Measurements from ENCODE around the gene EHD2. TPM values are rescaled to one million over a fixed set of nuclear protein-coding genes. Genes with fewer than 3 reads are reported as not detected.
A peak's percentile ranks its signal among the peaks of the same experiment; 100 is the strongest.

EHD2 gene
- total and polyA plus RNA-seq, 2 of the 13 experiments (the other 11 are each of a cell fraction or from before 2014, with no cell fraction given) = 0.09 to 0.28 TPM

- TF ChIP-seq ZMYM3 (CRISPR knock-in tag; IDR thresholded peaks at IDR 0.05) = peak; percentile 53; the same call in 1 of the 2 replicates
- no peak for TF ChIP-seq ELF4 (CRISPR knock-in tag; IDR thresholded peaks at IDR 0.05; ENCODE audit: borderline replicate concordance)
- TF ChIP-seq ZNF7 (CRISPR knock-in tag; IDR thresholded peaks at IDR 0.05) = peak; percentile 97
- no peak for TF ChIP-seq GPBP1L1 (CRISPR knock-in tag; IDR thresholded peaks at IDR 0.05)
- 0 out of 2 replicates have a peak, but pooled peaks have one; percentile 58 for TF ChIP-seq ZNF446 (CRISPR knock-in tag; IDR thresholded peaks at IDR 0.05)
Observed at GRCh38 chr19:47711652-47712242, 1.5 kb upstream of the EHD2 start (continued).

GRCh38 chr19:47714339-47714738, 1.1 kb downstream of the EHD2 start:
- ChIA-PET POLR2A (no interaction called here), CTCF (ENCODE audit: low intra/inter-chr PET ratio, low total read pairs) (interaction anchor here (2.8 kb wide), 1 partner anchor 29 kb away, joined by 25 read pairs; no protein-coding TSS in a partner anchor)
- in situ Hi-C loops (cut with HindIII; ENCODE audit: extremely low pct_ligation_motif_present, low pct_unique_long_range_greater_than_20kb) = no loop called here
- Histone ChIP-seq H3K27ac (ENCODE audit: extremely low read length, insufficient read depth, low read length) (no peak overlapping the region), H3K9me3 (ENCODE audit: low read length) (peaks cover 6% of the 10 kb centered on the region; the same call in 1 of the 2 replicates), H3K36me3 (replicated peaks in 1 of 2; ENCODE audit: control insufficient read depth in 1 of 2, insufficient read depth in 2 of 2, low read length in 2 of 2) (no peaks in the 10 kb centered on the region), H4K20me1 (ENCODE audit: insufficient read depth, low read length) (no peaks in the 10 kb centered on the region), H2AFZ (ENCODE audit: low read length) (no peak overlapping the region), H3K27me3 (ENCODE audit: control insufficient read depth in 1 of 2, insufficient read depth in 2 of 2, low read length in 2 of 2) (peaks cover 0 to 13% of the 10 kb centered on the region in 2 experiments; a peak in 4 of 5 replicates), H3K4me1 (ENCODE audit: insufficient read depth, low read length) (peaks cover 38% of the 10 kb centered on the region), H3K4me2 (ENCODE audit: low read depth, low read length) (no peak overlapping the region), H3K4me3 (replicated peaks in 1 of 3; ENCODE audit: insufficient read depth in 1 of 3, low read depth in 2 of 3, low read length in 3 of 3) (no peak overlapping the region), H3K9ac (ENCODE audit: insufficient read depth, low read depth, low read length) (no peak overlapping the region), H3K79me2 (ENCODE audit: insufficient read depth, low read length) (no peaks in the 10 kb centered on the region)
- no peak for FAIRE-seq
- no peak for ATAC-seq
- BruUV-seq (replicated peaks) = no TSS peak
- no peak for DNase-seq (ENCODE audit: low spot score)
- intact Hi-C loops (cut with micrococcal nuclease; ENCODE audit: unreplicated experiment) = no loop called here
- 68% methylated on average over 4 of the region's 4 CpGs for WGBS (ENCODE audit: low lambda C conversion rate)
- TF ChIP-seq FOXK2 (IDR thresholded peaks at IDR 0.05) (no peak), ZNF276 (CRISPR knock-in tag; IDR thresholded peaks at IDR 0.05; ENCODE audit: low read depth) (no peak), ZNF382 (CRISPR knock-in tag; IDR thresholded peaks at IDR 0.05; ENCODE audit: borderline replicate concordance) (peak; percentile 98), FOXA1 (IDR thresholded peaks at IDR 0.05) (no peak), FOXA1 (CRISPR knock-in tag; IDR thresholded peaks at IDR 0.05) (no peak), TBP (CRISPR knock-in tag; IDR thresholded peaks at IDR 0.05) (no peak), TOPORS (CRISPR knock-in tag; IDR thresholded peaks at IDR 0.05) (no peak), ZNF550 (CRISPR knock-in tag; IDR thresholded peaks at IDR 0.05; ENCODE audit: borderline replicate concordance) (no peak), ZNF761 (CRISPR knock-in tag; conservative IDR thresholded peaks at IDR 0.05) (no peak), CSRNP2 (CRISPR knock-in tag; conservative IDR thresholded peaks at IDR 0.05; ENCODE audit: low read depth) (no peak), ZNF605 (CRISPR knock-in tag; IDR thresholded peaks at IDR 0.05) (peak; percentile 66; the same call in 1 of the 2 replicates), NR2C2 (CRISPR knock-in tag; IDR thresholded peaks at IDR 0.05; ENCODE audit: borderline replicate concordance) (no peak), ZBTB46 (CRISPR knock-in tag; IDR thresholded peaks at IDR 0.05; ENCODE audit: borderline replicate concordance) (no peak)

Measured in HepG2 (cell line).